ENCODE data around the gene SPAG6.
"Not testable (repeated sequence)": the region's sequence is repeated elsewhere in the genome, so short reads cannot be mapped to it uniquely, and the experiment has no call there.

The SPAG6 gene

DNA sequence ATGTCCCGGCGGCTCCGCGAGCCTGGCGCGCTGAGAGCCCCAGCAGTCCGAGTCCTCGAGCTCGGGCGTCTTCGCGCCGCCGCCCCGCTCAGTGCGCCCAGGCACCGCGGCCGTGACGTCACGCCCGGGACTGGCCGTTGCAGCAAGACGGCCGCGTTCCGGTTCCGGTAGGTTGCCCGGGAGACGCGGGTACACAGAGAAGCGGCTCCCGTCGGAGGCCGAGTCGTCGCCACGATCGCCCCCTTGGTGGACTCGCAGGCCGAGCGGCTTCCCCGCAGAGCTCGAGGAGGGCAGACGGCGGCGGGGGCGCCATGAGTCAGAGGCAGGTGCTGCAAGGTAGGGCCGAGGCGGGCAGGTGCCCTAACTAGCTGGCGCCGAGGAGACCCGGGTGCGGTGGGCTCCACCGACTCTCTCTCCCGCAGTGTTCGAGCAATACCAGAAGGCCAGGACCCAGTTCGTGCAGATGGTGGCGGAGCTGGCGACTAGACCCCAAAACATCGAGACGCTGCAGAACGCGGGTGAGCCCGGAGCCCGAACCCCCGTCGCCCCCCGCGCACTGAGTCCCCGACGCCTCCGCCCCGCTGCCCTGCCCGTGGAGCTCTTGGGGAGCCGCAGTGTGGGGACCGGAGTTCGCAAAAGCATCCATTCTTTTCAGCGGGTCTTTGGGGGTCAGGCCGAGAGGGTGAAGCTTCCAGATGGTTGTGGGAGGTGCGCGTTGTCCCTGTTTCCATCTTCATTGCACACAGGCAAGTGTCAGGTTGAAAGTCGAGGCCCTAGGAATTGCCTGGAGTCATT, at the start of gene SPAG6:
TSS of gene SPAG6 (plus strand) at position 196 of the 795 bp plus-strand sequence. CDS start at position 312, 116 bp downstream.
- no peak for DNase-seq

DNA sequence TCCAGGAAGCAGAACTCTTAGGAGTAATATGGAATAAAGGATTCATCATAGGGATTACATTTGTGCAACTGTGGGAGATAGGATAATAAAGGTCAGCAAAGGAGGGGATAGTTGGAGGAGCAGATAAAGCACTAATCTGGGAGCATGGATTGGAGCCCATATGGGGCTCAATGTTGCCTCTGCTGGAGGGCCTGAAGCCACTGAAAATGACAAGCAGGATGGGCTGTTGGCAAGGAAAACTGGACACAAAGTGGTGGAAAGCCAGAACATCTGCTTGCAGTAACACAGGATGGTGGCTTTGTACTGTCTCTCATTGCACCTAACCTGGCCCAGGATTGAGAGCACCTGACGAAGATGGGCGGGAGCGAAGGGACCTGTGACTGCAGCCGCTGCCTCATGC, 44.1 kb upstream of the SPAG6 start:
- DNase-seq, result no peak

DNA sequence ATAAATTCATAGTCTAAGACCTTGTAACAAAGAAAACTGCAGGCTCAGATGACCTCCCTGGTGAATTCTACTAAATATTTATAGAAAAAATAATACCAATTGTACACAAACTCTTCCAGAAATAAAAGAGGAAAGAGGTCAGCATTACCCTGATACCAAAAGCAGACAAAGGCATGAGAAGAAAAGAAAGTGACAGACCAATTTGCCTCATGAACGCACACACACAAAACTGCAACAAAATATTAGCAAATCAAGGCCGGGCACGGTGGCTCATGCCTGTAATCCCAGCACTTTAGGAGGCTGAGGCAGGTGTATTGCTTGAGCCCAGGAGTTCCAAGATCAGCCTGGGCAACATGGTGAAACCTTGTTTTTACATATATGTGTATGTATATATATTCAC, 41.8 kb upstream of the SPAG6 start:
- no peak for DNase-seq

DNA sequence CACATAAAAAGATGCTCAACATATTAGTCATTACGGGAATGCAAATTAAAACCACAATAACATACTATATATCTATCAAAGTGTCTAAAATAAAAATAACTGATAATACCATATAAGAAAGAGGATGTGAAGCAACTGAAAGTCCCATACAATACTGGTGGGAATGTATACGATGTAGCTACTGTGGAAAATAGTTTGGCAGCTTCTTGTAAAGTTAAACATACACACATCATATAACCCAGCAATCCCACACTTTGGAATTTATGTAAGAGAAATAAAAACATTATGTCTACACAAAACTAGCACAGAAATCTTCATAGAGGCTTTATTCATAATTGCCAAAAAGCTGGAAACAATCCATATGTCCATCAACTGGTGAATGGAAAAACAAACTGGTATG, 39.6 kb upstream of the SPAG6 start:
- DNase-seq, result no peak

DNA sequence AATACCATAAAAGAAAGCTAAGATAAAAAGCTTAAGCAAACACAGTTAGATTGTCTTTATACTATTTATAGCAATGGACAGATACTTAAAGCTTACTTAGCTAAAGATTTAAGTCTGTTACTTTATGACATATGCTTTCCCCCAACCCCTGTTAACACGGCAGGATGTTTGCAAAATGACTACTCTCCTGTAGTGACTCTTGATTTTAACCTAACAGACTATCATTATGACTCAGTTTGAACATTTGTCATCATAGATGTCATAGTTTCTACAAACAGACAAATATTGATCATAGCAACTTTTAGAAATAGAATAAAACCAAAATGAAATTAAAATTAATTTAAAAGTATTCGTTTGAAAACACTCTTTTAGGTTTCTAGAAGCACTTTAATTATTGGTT, 36.9 kb upstream of the SPAG6 start:
- DNase-seq, result peak; percentile 37

DNA sequence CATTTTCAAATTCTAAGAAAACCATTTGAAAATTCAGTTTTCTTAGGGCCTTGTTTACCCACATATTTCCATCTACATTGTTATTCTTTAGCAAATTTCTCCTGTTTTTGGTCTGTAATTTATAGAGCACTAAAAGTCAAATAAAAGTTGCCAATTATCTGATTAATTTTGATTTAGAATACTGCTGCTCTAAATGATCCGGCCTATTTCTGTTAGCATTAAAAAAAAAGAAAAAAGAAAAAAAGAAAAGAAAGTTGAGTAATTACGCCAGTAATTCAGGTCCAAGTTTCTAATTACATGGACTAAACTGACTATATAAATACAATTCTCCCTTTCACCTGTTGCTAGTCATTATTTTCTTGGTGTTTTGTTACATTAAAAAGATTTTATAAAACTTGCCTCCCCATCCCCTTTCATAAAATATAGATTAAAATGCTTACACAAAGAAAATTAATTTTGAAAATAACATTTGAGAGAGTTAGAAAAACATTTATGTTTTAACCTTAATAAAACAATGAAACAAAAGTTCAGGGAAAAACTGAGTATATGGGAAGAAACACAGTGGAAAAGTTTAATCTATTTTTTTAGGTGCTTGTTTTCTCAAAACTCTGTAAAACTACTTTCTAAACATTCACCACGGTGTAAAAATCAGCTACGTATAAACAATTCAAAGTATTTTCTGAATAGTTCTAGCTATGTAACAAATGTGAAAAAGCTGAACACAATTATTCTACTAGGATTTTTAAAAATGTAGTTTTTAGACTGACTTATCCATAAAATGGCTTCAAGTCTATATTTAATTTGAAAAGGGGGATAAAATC, 35.9 kb upstream of the SPAG6 start:
- DNase-seq, result no peak

DNA sequence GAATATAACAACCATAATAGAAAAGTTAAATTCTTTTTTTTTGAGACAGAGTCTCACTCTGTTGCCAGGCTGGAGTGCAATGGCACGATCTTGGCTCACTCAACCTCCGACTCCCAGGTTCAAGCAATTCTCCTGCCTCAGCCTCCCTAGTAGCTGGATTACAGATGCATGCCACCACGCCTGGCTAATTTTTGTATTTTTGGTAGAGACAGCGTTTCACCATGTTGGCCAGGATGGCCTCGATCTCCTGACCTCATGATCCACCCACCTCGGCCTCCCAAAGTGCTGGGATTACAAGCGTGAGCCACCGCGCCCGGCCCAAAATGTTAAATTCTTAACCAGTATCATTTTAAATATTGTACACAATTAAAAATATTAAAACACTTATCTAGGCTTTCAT, 35.3 kb upstream of the SPAG6 start:
- not testable (repeated sequence) for DNase-seq

DNA sequence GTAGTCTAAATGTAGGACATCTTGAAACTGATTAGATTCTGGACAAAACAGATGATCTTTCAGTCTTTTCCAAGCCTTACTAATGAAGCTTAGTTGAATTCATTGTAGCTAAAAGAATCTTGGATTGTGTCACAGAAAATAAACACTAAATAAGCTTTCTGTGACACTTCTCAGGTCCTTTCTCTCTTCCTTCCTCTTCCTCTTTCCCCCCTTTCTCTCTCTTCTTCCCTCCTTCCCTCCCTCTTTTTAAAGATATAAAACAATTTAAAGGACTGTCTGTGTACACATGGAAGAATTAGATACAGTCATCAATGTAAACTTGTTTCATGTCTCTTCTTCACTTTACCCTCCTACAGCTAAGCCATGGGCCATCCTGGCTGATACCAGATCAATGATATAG, 34.4 kb upstream of the SPAG6 start:
- peak; percentile 48 for DNase-seq

DNA sequence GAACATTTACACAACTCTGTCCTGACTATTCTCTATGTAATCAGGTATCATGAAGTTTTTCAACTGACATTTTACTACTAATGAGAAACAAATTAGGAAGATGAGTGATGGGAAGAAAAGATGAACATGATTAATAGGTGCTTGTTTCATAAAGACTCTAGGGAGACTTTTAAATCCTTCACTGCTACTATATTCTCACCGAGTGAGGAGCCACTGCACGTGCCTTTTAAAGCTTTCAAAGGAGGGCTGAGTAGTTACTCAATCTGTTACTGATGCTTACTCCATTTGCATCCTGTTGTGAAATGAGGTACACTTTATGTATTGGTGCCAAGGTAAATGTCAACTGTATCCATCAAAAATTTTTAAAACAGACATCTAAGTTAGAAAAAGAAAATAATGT, 30.4 kb upstream of the SPAG6 start:
- DNase-seq, result peak; percentile 64

DNA sequence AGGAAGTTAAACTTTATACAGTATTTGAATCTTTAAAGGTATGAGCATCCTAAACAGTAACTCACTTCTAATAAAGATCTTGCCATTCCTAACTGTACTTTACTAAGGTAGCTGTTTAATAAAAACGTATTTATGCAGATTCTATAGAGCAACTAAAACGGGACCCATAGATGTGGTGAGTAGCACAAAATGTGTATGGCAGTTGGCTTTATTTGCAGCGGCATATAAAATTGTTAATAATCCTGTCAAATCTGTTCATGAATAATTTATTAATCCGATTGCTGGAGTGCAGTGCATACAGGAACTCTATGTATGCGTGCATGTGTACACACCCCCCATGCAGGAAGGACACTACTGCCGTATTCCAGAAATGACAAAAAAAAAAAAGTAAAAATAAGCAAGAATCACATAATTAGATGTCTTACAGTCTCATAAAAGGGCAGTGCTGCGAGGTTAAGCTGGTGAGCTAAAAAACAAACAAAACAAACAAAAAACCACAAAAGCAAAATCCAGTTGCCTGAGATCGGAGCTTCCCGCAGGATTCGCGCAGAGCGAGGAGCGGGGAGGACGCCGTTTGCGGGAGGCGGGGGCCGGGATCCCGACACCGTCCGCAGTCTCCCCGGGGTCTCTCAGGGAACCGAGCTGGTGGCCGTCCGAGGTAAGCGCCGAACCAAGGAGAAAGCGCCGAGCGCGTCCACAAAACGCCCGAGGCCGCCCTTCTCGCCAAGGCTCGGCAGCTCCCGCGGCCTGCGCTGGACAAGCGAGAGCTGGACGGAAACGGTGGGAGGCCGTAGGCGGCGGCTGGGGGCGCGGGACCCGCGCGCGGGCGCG, 29.6 kb upstream of the SPAG6 start:
- DNase-seq, result no peak

DNA sequence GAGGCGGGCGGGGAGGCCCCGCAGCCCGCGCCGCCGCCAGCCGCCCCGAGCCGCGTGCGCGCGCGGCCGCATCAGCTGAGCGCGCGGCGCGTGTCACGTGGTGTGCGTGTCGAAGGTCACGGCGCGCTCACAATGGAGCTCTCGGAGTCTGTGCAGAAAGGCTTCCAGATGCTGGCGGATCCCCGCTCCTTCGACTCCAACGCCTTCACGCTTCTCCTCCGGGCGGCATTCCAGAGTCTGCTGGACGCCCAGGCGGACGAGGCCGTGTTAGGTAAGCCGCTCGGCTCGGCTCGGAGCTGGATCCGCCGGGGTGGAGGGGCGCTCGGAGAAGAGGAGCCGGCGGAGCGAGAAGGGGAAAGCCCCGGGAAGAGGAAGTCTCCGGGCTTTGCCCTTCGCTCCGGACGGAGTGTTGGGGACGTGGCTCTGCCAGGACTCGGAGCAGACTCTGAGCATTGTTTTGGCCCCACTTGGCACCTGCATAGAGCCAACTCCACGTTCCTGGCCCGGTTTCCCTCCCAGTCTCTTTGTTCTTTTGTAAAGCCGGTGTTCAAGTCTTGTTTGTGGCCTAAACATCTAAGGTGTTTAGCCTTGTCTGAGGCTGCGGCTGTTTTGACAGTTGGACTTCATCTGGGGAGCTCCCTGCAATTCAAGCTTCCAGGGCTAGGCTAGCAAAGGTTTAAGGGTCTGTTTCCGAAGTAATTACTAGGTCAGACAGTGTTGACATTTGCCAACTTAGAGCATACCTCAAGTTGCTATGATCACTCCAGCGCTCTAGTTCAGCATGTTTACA, 28.8 kb upstream of the SPAG6 start, which contains the start of gene COMMD3:
TSS of gene COMMD3 (plus strand) at position 103 of the 790 bp plus-strand sequence. CDS start at position 133, 30 bp downstream.
- DNase-seq, result peak; percentile 93

DNA sequence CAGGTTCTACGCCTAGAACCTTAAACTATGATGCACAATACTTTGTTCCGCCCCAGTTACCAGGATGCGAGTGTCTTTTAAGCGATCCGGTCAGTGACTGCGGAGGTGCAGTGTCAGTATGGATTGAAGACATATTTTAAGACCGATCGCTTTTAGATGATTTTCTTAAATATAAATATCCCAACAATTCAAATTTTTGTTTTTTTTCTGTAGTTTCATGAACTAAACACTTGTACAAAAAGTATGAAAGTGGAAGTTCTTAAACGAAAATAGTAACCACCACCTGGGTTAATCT, 28.3 kb upstream of the SPAG6 start:
- DNase-seq, result no peak

DNA sequence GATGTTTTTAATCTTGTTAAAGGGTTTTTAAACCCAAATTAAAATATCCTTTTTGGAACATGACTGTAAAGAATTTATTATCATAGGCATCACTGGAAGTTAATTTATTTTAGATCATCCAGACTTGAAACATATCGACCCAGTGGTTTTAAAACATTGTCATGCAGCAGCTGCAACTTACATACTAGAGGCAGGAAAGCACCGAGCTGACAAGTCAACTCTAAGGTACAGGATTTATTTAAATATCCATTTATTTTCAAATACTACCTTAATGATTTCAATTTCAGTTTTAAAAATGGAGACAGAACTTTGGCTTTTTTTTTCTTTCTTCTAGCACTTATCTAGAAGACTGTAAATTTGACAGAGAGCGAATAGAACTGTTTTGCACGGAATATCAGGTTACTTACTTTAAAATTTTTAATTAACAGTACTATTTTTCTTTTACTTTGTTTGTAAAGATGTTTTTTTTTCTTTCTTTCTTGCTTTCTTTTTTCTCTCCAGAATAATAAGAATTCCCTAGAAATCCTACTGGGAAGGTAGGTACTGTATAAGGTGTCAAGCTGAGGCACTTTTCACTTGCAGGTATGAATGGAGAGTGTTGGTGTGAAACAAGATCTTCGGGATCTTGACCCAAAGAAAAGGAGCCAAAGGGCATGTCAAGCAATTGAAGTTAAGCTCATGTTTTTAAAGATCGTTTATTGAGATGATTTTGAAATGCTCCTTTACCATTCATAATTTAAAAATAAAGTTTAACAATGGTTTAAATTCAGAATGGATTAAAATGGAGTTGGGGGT, 27.3 kb upstream of the SPAG6 start:
- peak; percentile 61 for DNase-seq

DNA sequence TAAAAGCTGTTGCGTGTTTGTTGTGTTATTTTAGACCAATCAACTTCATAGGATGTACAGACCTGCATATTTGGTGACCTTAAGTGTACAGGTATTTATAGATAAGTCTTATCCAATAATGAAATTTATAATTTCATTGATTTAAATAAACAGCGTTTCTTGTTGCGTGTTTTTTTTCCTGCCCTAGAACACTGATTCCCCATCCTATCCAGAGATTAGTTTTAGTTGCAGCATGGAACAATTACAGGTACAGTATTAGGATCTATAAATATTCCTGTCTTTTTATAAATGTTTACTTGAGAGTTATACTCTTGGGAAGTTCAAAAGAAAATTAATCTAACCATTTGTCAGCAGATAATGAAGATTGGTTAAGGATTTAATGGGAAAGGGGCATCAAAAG, 26.5 kb upstream of the SPAG6 start:
- no peak for DNase-seq

DNA sequence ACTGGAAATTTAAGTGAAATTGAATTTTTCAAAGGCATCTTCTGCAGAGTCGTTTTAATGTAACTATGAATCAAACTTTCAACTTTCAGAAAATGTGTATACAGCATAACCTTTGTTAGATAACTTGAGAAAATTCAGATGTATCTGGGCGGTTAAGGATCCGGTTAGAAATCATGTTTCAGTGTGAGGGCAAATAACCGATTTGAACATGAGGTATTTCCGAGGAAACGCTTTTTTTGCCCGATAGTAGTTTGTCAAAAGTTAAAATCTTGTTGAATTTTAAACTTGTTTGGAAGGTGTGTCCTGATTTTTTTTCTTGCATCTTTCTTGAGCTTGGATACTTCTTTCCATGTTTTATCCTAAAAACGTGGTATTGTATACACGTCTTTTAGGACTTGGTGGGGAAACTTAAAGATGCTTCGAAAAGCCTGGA, 25.7 kb upstream of the SPAG6 start:
- DNase-seq, result no peak

DNA sequence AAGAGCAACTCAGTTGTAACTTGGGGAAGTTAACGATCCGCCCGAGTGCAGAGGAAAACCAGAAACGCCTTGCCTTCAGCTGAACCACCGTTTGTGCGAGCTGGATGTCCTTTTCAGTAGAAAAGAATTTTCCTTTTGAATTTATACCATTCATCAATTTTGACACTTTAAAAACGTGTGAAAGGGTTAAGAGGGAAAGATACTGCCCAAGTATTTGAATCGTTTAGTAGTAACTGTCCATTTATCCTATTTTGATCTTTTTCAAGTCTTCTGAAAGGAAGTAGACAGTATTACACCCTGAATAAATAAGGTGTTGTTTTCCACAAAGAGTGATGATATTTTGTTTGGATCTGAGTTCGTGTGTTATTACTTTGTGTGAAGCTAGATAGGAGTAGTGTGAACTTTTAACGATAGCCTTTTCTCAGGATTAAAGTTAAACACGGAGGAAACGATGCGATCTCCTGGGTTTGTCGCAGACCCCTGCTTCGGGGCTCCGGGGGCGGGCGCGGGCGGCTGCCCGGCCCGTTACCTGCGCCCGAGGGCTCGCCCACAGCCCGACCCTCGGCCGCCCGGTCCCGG, 25.2 kb upstream of the SPAG6 start:
- DNase-seq, result peak; percentile 76

DNA sequence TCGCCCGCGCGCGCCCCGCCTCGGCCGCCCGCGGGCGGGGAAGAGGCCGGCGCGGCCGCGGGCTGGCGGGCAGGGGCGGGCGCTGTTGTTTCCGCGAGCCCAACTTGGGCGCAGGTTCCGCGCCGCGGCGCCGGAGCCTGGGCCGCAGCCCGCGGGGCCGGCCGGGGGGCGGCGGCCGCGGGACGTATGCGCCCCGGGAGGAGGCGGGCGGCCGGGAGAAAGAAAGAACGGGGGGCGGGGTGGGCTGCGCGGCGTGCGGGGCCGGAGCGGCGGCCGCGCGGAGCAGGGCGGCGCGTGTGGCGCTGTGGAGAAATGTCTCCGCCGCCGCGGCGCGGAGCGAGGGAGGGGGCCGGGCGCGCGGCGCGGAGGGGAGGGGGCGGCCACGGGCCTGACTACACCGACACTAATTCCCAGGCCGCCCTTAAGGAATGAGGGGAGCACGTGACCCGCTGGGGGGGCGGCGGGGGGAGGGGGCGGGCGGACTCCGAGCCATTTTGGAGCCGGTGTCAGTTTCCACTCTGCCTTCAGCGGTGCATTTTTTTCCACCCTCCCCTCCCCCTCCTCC, 24.6 kb upstream of the SPAG6 start, which contains the start of gene BMI1:
TSS of gene BMI1 (plus strand) at position 509 of the 565 bp plus-strand sequence. CDS start 5,351 bp downstream, outside the sequence.
- peak; percentile 87 for DNase-seq

DNA sequence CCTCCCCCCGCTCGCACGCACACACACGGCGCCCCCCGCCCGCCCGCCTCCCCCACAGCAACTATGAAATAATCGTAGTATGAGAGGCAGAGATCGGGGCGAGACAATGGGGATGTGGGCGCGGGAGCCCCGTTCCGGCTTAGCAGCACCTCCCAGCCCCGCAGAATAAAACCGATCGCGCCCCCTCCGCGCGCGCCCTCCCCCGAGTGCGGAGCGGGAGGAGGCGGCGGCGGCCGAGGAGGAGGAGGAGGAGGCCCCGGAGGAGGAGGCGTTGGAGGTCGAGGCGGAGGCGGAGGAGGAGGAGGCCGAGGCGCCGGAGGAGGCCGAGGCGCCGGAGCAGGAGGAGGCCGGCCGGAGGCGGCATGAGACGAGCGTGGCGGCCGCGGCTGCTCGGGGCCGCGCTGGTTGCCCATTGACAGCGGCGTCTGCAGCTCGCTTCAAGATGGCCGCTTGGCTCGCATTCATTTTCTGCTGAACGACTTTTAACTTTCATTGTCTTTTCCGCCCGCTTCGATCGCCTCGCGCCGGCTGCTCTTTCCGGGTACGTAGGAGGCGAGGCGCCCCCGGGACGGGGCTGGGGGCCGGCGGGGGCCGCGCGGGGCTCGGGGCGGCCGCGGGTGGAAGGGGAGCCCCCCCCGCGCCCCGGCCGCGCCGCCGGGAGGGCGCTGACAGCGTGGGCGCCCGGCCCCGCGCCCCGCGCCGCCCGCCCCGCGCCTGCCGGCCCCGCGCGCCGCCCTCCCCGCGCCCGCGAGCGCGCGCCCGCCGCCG, 24.0 kb upstream of the SPAG6 start:
- DNase-seq, result peak; percentile 87

DNA sequence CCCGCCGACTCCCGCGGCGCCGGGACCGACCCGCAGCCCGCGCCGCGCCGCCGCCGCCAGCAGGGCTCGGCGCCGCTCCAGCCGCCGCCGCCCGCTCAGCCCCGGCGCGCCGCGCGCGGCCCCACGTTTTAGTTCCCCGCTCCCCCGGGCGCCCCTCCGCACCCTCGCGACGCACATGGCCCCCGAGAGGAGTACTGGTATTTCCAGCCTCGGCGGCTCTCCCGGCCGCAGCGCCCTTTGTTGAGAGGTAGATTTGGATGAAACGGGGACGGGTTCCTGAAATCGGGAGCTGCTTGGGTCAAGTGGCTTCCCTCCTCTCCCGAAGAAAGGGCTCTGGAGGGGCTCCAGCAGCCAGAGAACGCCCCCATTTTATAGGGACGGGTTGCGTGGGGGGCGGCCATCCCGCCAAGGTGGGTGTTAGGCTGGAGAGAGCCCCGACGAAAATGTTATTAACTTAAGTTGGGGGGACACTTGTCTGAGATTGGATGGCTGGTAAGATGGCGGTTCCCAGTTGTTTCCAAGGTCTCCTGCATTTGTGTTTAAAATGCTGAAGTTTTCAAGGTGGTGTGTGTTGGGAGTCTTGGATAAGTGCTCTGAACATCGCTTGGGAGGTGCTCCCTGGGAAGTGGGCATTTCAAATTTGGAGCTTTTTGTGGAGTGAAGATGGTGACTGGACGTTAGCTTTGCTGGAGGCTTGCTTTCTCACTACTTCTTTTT, 23.2 kb upstream of the SPAG6 start:
- peak; percentile 56 for DNase-seq

Measured in OCI-M1 (cell line).